Tibial artery (tissue), 4 donors: ENCODE results near the gene B4GALNT4.

Experiments
- DNase-seq, 2 donors: peaks; one replicate each; pipeline ENCODE4 v3.0.0-alpha.2; 2019
- H3K27ac ChIP-seq, 2 donors: fragments of 200-600 bp; sonication (generic) in 1 of 2; 1 replicate in 1 of 2; 2 replicates in 1 of 2; pipeline ENCODE4 v1.5.1; 2018 to 2019; ENCODE audit warnings: mild to moderate bottlenecking in 1 of 2
- H3K27me3 ChIP-seq, 2 donors: fragments of 200-600 bp; sonication (generic) in 1 of 2; one replicate each; pipeline versions ENCODE4 v1.5.1 to v1.6.0; 2016 to 2019
- H3K36me3 ChIP-seq, 3 donors: fragments of 200-600 bp; sonication (generic) in 2 of 3; one replicate each; pipeline ENCODE4 v1.5.1; 2016 to 2019; ENCODE audit warnings: mild to moderate bottlenecking in 2 of 3
- H3K4me1 ChIP-seq, 4 donors: fragments of 200-600 bp; sonication (generic) in 2 of 4; 1 replicate in 3 of 4; 2 replicates in 1 of 4; pipeline ENCODE4 v1.5.1; 2016 to 2019
- H3K4me3 ChIP-seq, 2 donors: fragments of 200-600 bp; sonication (generic) in 1 of 2; 1 replicate in 1 of 2; 2 replicates in 1 of 2; pipeline ENCODE4 v1.5.1; 2018 to 2019; ENCODE audit warnings: mild to moderate bottlenecking in 2 of 2
- H3K9me3 ChIP-seq, 3 donors: fragments of 200-600 bp; sonication (generic) in 1 of 3; one replicate each; pipeline ENCODE4 v1.5.1; 2016 to 2019
- CTCF ChIP-seq, 2 experiments: fragments of 200-600 bp in 1 of 2; fragments of 450-650 bp in 1 of 2; IDR thresholded peaks; one replicate each; pipeline ENCODE4 v1.5.1; 2017 to 2019; ENCODE audit warnings: antibody characterized with exemption in 2 of 2, mild to moderate bottlenecking in 1 of 2, moderate library complexity in 1 of 2
- intact Hi-C: fragments of 100-400 bp; cut with DNase I; formaldehyde crosslinking; loops from one replicate; pipeline ENCODE4 v1.15.0; 2023; ENCODE audit warnings: low total_unique reads

B4GALNT4 gene

GRCh38 chr11:394858-395655 is 25.8 kb downstream of the B4GALNT4 start:
- no peak overlapping the region for H3K4me3 ChIP-seq
- H3K27ac ChIP-seq: no peak overlapping the region
- H3K9me3 ChIP-seq: no peaks in the 10 kb centered on the region
- H3K4me1 ChIP-seq: peaks cover 0 to 39% (median 9%) of the 10 kb centered on the region in 4 donors
- peaks cover 0 to 68% of the 10 kb centered on the region in 2 donors for H3K27me3 ChIP-seq
- no peak for TF ChIP-seq CTCF (IDR thresholded peaks at IDR 0.05)
- intact Hi-C loops: no loop called here
- no peak for DNase-seq
- peaks cover 0 to 15% (median 0%) of the 10 kb centered on the region in 3 donors for H3K36me3 ChIP-seq

- H3K36me3 ChIP-seq: peaks cover 0 to 19% (median 0%) of the 10 kb centered on the region in 3 donors
- H3K27me3 ChIP-seq: peaks cover 0 to 69% of the 10 kb centered on the region in 2 donors
- TF ChIP-seq CTCF (IDR thresholded peaks at IDR 0.05): no peak
- no peak overlapping the region for H3K27ac ChIP-seq
- intact Hi-C loops: no loop called here
- DNase-seq: no peak
- no peak overlapping the region for H3K4me3 ChIP-seq
- H3K4me1 ChIP-seq: peaks cover 0 to 44% (median 9%) of the 10 kb centered on the region in 4 donors
- no peaks in the 10 kb centered on the region for H3K9me3 ChIP-seq
Measured at GRCh38 chr11:395866-396265, 26.6 kb downstream of the B4GALNT4 start.

- H3K4me1 ChIP-seq: peaks cover 0 to 44% (median 9%) of the 10 kb centered on the region in 4 donors
- H3K27ac ChIP-seq: no peak overlapping the region
- H3K27me3 ChIP-seq: peaks cover 0 to 63% of the 10 kb centered on the region in 2 donors
- H3K9me3 ChIP-seq: no peaks in the 10 kb centered on the region
- peak overlapping the region; percentile 40 to 47 for H3K4me3 ChIP-seq
- TF ChIP-seq CTCF (IDR thresholded peaks at IDR 0.05): no peak
- intact Hi-C loops: no loop called here
- peaks cover 0 to 19% (median 0%) of the 10 kb centered on the region in 3 donors for H3K36me3 ChIP-seq
- no peak for DNase-seq
Measured at GRCh38 chr11:396511-396947, 27.2 kb downstream of the B4GALNT4 start.

DNA sequence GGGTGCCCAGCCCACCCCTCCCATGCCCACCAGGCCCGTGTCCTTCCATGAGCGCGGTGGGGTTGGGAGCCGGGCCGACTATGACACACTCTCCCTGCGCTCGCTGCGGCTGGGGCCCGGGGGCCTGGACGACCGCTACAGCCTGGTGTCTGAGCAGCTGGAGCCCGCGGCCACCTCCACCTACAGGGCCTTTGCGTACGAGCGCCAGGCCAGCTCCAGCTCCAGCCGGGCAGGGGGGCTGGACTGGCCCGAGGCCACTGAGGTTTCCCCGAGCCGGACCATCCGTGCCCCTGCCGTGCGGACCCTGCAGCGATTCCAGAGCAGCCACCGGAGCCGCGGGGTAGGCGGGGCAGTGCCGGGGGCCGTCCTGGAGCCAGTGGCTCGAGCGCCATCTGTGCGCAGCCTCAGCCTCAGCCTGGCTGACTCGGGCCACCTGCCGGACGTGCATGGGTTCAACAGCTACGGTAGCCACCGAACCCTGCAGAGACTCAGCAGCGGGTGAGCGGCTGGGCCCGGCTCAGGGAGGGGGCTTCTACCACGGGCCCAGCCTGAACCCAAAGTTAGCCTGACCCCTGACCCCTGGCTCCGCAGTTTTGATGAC is 27.7 kb downstream of the B4GALNT4 start:
- Histone ChIP-seq H3K27me3 (peaks cover 0 to 58% of the 10 kb centered on the region in 2 donors), H3K9me3 (no peaks in the 10 kb centered on the region), H3K27ac (no peak overlapping the region), H3K4me3 (peak overlapping the region; percentile 40 to 47), H3K36me3 (peaks cover 0 to 19% (median 0%) of the 10 kb centered on the region in 3 donors), H3K4me1 (peaks cover 0 to 44% (median 9%) of the 10 kb centered on the region in 4 donors)
- intact Hi-C loops: no loop called here
- peak; percentile 52 to 55 for TF ChIP-seq CTCF (IDR thresholded peaks at IDR 0.05)
- no peak for DNase-seq

GRCh38 chr11:398826-399225 is 29.5 kb downstream of the B4GALNT4 start:
- peaks cover 0 to 38% (median 9%) of the 10 kb centered on the region in 4 donors for H3K4me1 ChIP-seq
- intact Hi-C loops: no loop called here
- no peak overlapping the region for H3K27ac ChIP-seq
- no peaks in the 10 kb centered on the region for H3K9me3 ChIP-seq
- no peak overlapping the region for H3K4me3 ChIP-seq
- H3K27me3 ChIP-seq: peaks cover 0 to 49% of the 10 kb centered on the region in 2 donors
- H3K36me3 ChIP-seq: peaks cover 0 to 28% (median 0%) of the 10 kb centered on the region in 3 donors
- TF ChIP-seq CTCF (IDR thresholded peaks at IDR 0.05): no peak
- DNase-seq: no peak
